Muscle layer of colon (tissue), 2 donors: Measurements from ENCODE around the gene IARS2.

ENCODE experiments used
- H3K27ac ChIP-seq: one replicate; pipeline ENCODE4 v1.7.0; 2013; ENCODE audit warnings: low read depth, mild to moderate bottlenecking, low read length, moderate library complexity
- H3K27me3 ChIP-seq, 2 donors: one replicate each; pipeline ENCODE4 v1.7.0; 2013; ENCODE audit warnings: low read length in 2 of 2, mild to moderate bottlenecking in 2 of 2; ENCODE audit not compliant: insufficient read depth in 2 of 2, control insufficient read depth in 1 of 2
- H3K36me3 ChIP-seq: one replicate; pipeline ENCODE4 v1.7.0; 2013; ENCODE audit warnings: mild to moderate bottlenecking, low read length; ENCODE audit not compliant: insufficient read depth
- H3K4me1 ChIP-seq: one replicate; pipeline ENCODE4 v1.7.0; 2013; ENCODE audit warnings: mild to moderate bottlenecking, low read length; ENCODE audit not compliant: insufficient read depth
- H3K4me3 ChIP-seq, 2 donors: one replicate each; pipeline ENCODE4 v1.7.0; 2013; ENCODE audit warnings: low read length in 2 of 2, low read depth in 1 of 2, mild to moderate bottlenecking in 1 of 2, moderate library complexity in 1 of 2
- H3K9ac ChIP-seq: one replicate; pipeline ENCODE4 v1.7.0; 2013; ENCODE audit warnings: low read length
- H3K9me3 ChIP-seq: one replicate; pipeline ENCODE4 v1.7.0; 2013; ENCODE audit warnings: mild to moderate bottlenecking, low read length
- donor health status: abdominal sarcoma.
- donor health status: Adenocarcinoma of cecum.

IARS2 gene

GRCh38 chr1:220121791-220122530, 28.0 kb downstream of the IARS2 start:
- Histone ChIP-seq H3K27me3 (no peaks in the 10 kb centered on the region), H3K9me3 (no peaks in the 10 kb centered on the region), H3K9ac (no peak overlapping the region), H3K27ac (no peak overlapping the region), H3K4me3 (no peak overlapping the region), H3K36me3 (peaks cover 6% of the 10 kb centered on the region), H3K4me1 (no peaks in the 10 kb centered on the region)

GRCh38 chr1:220123066-220123465, 29.1 kb downstream of the IARS2 start:
- no peak overlapping the region for H3K4me3 ChIP-seq
- no peaks in the 10 kb centered on the region for H3K4me1 ChIP-seq
- H3K9me3 ChIP-seq: no peaks in the 10 kb centered on the region
- no peaks in the 10 kb centered on the region for H3K27me3 ChIP-seq
- peaks cover 9% of the 10 kb centered on the region for H3K36me3 ChIP-seq
- H3K9ac ChIP-seq: no peak overlapping the region
- H3K27ac ChIP-seq: no peak overlapping the region

- no peak overlapping the region for H3K9ac ChIP-seq
- no peaks in the 10 kb centered on the region for H3K4me1 ChIP-seq
Observed at GRCh38 chr1:220123889-220124288, 30.0 kb downstream of the IARS2 start.

GRCh38 chr1:220124542-220124941, 30.6 kb downstream of the IARS2 start:
- Histone ChIP-seq H3K9me3 (no peaks in the 10 kb centered on the region), H3K27me3 (no peaks in the 10 kb centered on the region), H3K36me3 (peaks cover 9% of the 10 kb centered on the region), H3K27ac (no peak overlapping the region), H3K9ac (no peak overlapping the region), H3K4me3 (no peak overlapping the region), H3K4me1 (no peaks in the 10 kb centered on the region)

More at GRCh38 chr1:220123889-220124288, 30.0 kb downstream of the IARS2 start:
- no peak overlapping the region for H3K27ac ChIP-seq
- peaks cover 9% of the 10 kb centered on the region for H3K36me3 ChIP-seq
- no peaks in the 10 kb centered on the region for H3K27me3 ChIP-seq
- H3K9me3 ChIP-seq: no peaks in the 10 kb centered on the region
- no peak overlapping the region for H3K4me3 ChIP-seq

- Histone ChIP-seq H3K4me3 (no peak overlapping the region), H3K27me3 (no peaks in the 10 kb centered on the region), H3K9me3 (no peaks in the 10 kb centered on the region), H3K4me1 (no peaks in the 10 kb centered on the region), H3K27ac (no peak overlapping the region), H3K36me3 (peaks cover 9% of the 10 kb centered on the region), H3K9ac (no peak overlapping the region)
Observed at GRCh38 chr1:220127076-220127475, 33.1 kb downstream of the IARS2 start.

- H3K27me3 ChIP-seq: no peaks in the 10 kb centered on the region
- H3K9me3 ChIP-seq: no peaks in the 10 kb centered on the region
- no peak overlapping the region for H3K27ac ChIP-seq
- no peaks in the 10 kb centered on the region for H3K4me1 ChIP-seq
- H3K9ac ChIP-seq: no peak overlapping the region
- H3K4me3 ChIP-seq: no peak overlapping the region
- peaks cover 13% of the 10 kb centered on the region for H3K36me3 ChIP-seq
Observed at GRCh38 chr1:220129479-220130210, 35.7 kb downstream of the IARS2 start.

- Histone ChIP-seq H3K27ac (no peak overlapping the region), H3K4me3 (no peak overlapping the region), H3K9me3 (no peaks in the 10 kb centered on the region), H3K4me1 (no peaks in the 10 kb centered on the region), H3K36me3 (peaks cover 46% of the 10 kb centered on the region), H3K27me3 (no peaks in the 10 kb centered on the region), H3K9ac (no peak overlapping the region)
Observed at GRCh38 chr1:220135755-220136154, 41.8 kb downstream of the IARS2 start.

- Histone ChIP-seq H3K9me3 (no peaks in the 10 kb centered on the region), H3K4me1 (no peaks in the 10 kb centered on the region), H3K27me3 (no peaks in the 10 kb centered on the region), H3K27ac (no peak overlapping the region), H3K36me3 (peaks cover 50% of the 10 kb centered on the region), H3K4me3 (peak overlapping the region in 1 of 2 donors; percentile 19), H3K9ac (no peak overlapping the region)
Observed at GRCh38 chr1:220137019-220137786, 43.3 kb downstream of the IARS2 start.

- no peaks in the 10 kb centered on the region for H3K27me3 ChIP-seq
- H3K27ac ChIP-seq: no peak overlapping the region
- H3K9ac ChIP-seq: no peak overlapping the region
- H3K9me3 ChIP-seq: no peaks in the 10 kb centered on the region
- H3K4me3 ChIP-seq: no peak overlapping the region
- peaks cover 60% of the 10 kb centered on the region for H3K36me3 ChIP-seq
- H3K4me1 ChIP-seq: no peaks in the 10 kb centered on the region
Observed at GRCh38 chr1:220139966-220140365, 46.0 kb downstream of the IARS2 start.

- H3K9me3 ChIP-seq: no peaks in the 10 kb centered on the region
- H3K9ac ChIP-seq: no peak overlapping the region
- H3K36me3 ChIP-seq: peaks cover 46% of the 10 kb centered on the region
- H3K27ac ChIP-seq: no peak overlapping the region
- no peaks in the 10 kb centered on the region for H3K27me3 ChIP-seq
- H3K4me3 ChIP-seq: no peak overlapping the region
- H3K4me1 ChIP-seq: no peaks in the 10 kb centered on the region
Observed at GRCh38 chr1:220144051-220144450, 50.1 kb downstream of the IARS2 start.

- H3K27ac ChIP-seq: no peak overlapping the region
- H3K4me1 ChIP-seq: no peaks in the 10 kb centered on the region
- H3K36me3 ChIP-seq: peaks cover 17% of the 10 kb centered on the region
- no peaks in the 10 kb centered on the region for H3K9me3 ChIP-seq
- no peak overlapping the region for H3K4me3 ChIP-seq
- H3K9ac ChIP-seq: no peak overlapping the region
- no peaks in the 10 kb centered on the region for H3K27me3 ChIP-seq
Observed at GRCh38 chr1:220149742-220150141, 55.8 kb downstream of the IARS2 start.
